GM13977 (cell line): ENCODE results near the gene IGF2BP1.

Experiments
- DNase-seq: peaks from one replicate; pipeline ENCODE4 v3.0.0; 2012; ENCODE audit warnings: low spot score
- CTCF ChIP-seq: IDR thresholded peaks from 2 replicates; pipeline ENCODE4 v1.5.1; 2012; ENCODE audit warnings: mild to moderate bottlenecking, control low read depth; ENCODE audit not compliant: insufficient read depth; ENCODE audit errors: extremely low read depth, missing control alignments
- in situ Hi-C: fragments of 300-500 bp; cut with MboI; formaldehyde crosslinking; loops from one replicate; pipeline ENCODE4 v1.12.0; 2022; ENCODE audit warnings: low sequenced_read_pairs, low pct_unique_long_range_greater_than_20kb, mixed read lengths, inconsistent platforms; ENCODE audit not compliant: unreplicated experiment

The IGF2BP1 gene

GRCh38 chr17:48995304-48995973, 1.7 kb upstream of the IGF2BP1 start:
- no peak for DNase-seq
- no peak for TF ChIP-seq CTCF
- in situ Hi-C loops, result no loop called here

GRCh38 chr17:48995974-48996721, 1.0 kb upstream of the IGF2BP1 start:
- no peak for TF ChIP-seq CTCF
- DNase-seq, result peak; percentile 61
- in situ Hi-C loops, result no loop called here

GRCh38 chr17:48996722-48997102, 473 bp upstream of the IGF2BP1 start:
- TF ChIP-seq CTCF, result no peak
- DNase-seq, result no peak
- in situ Hi-C loops, result no loop called here

- in situ Hi-C loops, result no loop called here
- DNase-seq, result no peak
- no peak for TF ChIP-seq CTCF
Observed at GRCh38 chr17:48997827-48998586, 822 bp downstream of the IGF2BP1 start.

GRCh38 chr17:48998587-48999440, 1.6 kb downstream of the IGF2BP1 start:
- DNase-seq, result no peak
- in situ Hi-C loops, result no loop called here
- TF ChIP-seq CTCF, result no peak

GRCh38 chr17:49000943-49001342, 3.8 kb downstream of the IGF2BP1 start:
- in situ Hi-C loops, result no loop called here
- TF ChIP-seq CTCF, result no peak

More at GRCh38 chr17:49000943-49001342, 3.8 kb downstream of the IGF2BP1 start:
- DNase-seq, result no peak
